Small intestine (tissue), 16 donors: ENCODE results near the gene TSTD2. TPM values are rescaled to one million over a fixed set of nuclear protein-coding genes. Genes with fewer than 3 reads are reported as not detected.

Experiments used
- DNase-seq, 2 donors: peaks; one replicate each; pipeline versions ENCODE4 v3.0.0 to v3.0.0-alpha.2; 2013
- FAIRE-seq: peaks from 2 replicates; lab custom pipeline; 2012; peaks lifted over from hg19 to GRCh38; lab: Jason Lieb, UNC
- H3K27ac ChIP-seq, 3 donors: one replicate each; pipeline ENCODE4 v1.5.1; 2013; ENCODE audit warnings: low read length in 2 of 3, mild to moderate bottlenecking in 2 of 3, control low read depth in 1 of 3, inconsistent platforms in 1 of 3, low read depth in 1 of 3, moderate library complexity in 1 of 3
- H3K27me3 ChIP-seq, 3 donors: one replicate each; pipeline ENCODE4 v1.6.1; 2013; ENCODE audit warnings: low read length in 3 of 3, inconsistent platforms in 1 of 3; ENCODE audit not compliant: control insufficient read depth in 3 of 3, insufficient read depth in 3 of 3
- H3K36me3 ChIP-seq, 3 donors: one replicate each; pipeline ENCODE4 v1.6.1; 2013; ENCODE audit warnings: low read length in 3 of 3, inconsistent platforms in 1 of 3, low read depth in 1 of 3, mild to moderate bottlenecking in 1 of 3, moderate library complexity in 1 of 3; ENCODE audit not compliant: control insufficient read depth in 3 of 3, insufficient read depth in 2 of 3
- H3K4me1 ChIP-seq, 3 donors: one replicate each; pipeline ENCODE4 v1.6.1; 2013; ENCODE audit warnings: low read length in 2 of 3, inconsistent platforms in 1 of 3, low read depth in 1 of 3, mild to moderate bottlenecking in 1 of 3, moderate library complexity in 1 of 3; ENCODE audit not compliant: control insufficient read depth in 3 of 3, insufficient read depth in 2 of 3
- H3K4me3 ChIP-seq, 3 donors: one replicate each; pipeline ENCODE4 v1.5.1; 2013; ENCODE audit warnings: low read length in 3 of 3, control low read depth in 1 of 3, inconsistent platforms in 1 of 3, low read depth in 1 of 3, mild to moderate bottlenecking in 1 of 3, moderate library complexity in 1 of 3
- H3K9me3 ChIP-seq, 2 donors: one replicate each; pipeline ENCODE4 v1.6.1; 2013; ENCODE audit warnings: low read depth in 1 of 2, low read length in 1 of 2; ENCODE audit not compliant: control insufficient read depth in 2 of 2, insufficient read depth in 1 of 2
- WGBS, 3 donors: extraction: QIAGEN DNeasy Blood & Tissue Kit; methylation state at CpG; one replicate each; pipeline ENCODE4 v1.1.7; 2013; 5-methylcytosine and 5-hydroxymethylcytosine counted together
- long read RNA-seq, 10 donors: transcript quantifications; one replicate each; lab custom pipeline, GENCODE V29; 2026
- polyA plus RNA-seq, 4 donors: library from polyadenylated mRNA; stranded (reverse) in 3 of 4; unstranded in 1 of 4; fragments of 200-250 nt in 3 of 4; fragments of 120-200 nt in 1 of 4; gene quantifications; one replicate each; pipeline versions ENCODE4 v1.2.1 to v1.2.3, GENCODE V29; 2013
- donor health status: healthy with polysubstance abuse.
- donor health status: control.
- donor health status: control.
- donor health status: Bipolar disorder and iron deficiency.
- donor health status: healthy.

The TSTD2 gene
- polyA plus RNA-seq = 10 to 100 TPM in 1 of 4 donors, 1 to 10 TPM in 3; 7.2 to 17.4 (median 7.8) TPM
- long read RNA-seq, donor 1, full-length matches to known transcripts = 38 of 45 reads
- long read RNA-seq, donor 1, partial matches to known transcripts = 7 of 45 reads
- long read RNA-seq, donor 1, other reads (novel, unspliced or antisense) = 0 of 45 reads
- long read RNA-seq, donor 2, full-length matches to known transcripts = 6 of 6 reads
- long read RNA-seq, donor 2, partial matches to known transcripts = 0 of 6 reads
- long read RNA-seq, donor 2, other reads (novel, unspliced or antisense) = 0 of 6 reads
- long read RNA-seq, donor 3, transcript TSTD2-205 (1 exons, 3,076 nt) = major isoform, 29 of 29 reads
- long read RNA-seq, donor 3, partial matches to known transcripts = 0 of 29 reads
- long read RNA-seq, donor 3, other reads (novel, unspliced or antisense) = 0 of 29 reads
- long read RNA-seq, donor 4, partial matches to known transcripts = 0 of 1 reads
- long read RNA-seq, donor 4, other reads (novel, unspliced or antisense) = 0 of 1 reads
- long read RNA-seq, donor 5, transcript TSTD2-205 (1 exons, 3,076 nt) = major isoform, 7 of 7 reads
- long read RNA-seq, donor 5, partial matches to known transcripts = 0 of 7 reads
- long read RNA-seq, donor 5, other reads (novel, unspliced or antisense) = 0 of 7 reads
- long read RNA-seq, donor 6, transcript TSTD2-205 (1 exons, 3,076 nt) = major isoform, 15 of 15 reads
- long read RNA-seq, donor 6, partial matches to known transcripts = 0 of 15 reads
- long read RNA-seq, donor 6, other reads (novel, unspliced or antisense) = 0 of 15 reads
- long read RNA-seq, donor 7, full-length matches to known transcripts = 636 of 642 reads
- long read RNA-seq, donor 7, partial matches to known transcripts = 6 of 642 reads
- long read RNA-seq, donor 7, other reads (novel, unspliced or antisense) = 0 of 642 reads
- long read RNA-seq, donor 8, transcript TSTD2-205 (1 exons, 3,076 nt) = major isoform, 9 of 9 reads
- long read RNA-seq, donor 8, partial matches to known transcripts = 0 of 9 reads
- long read RNA-seq, donor 8, other reads (novel, unspliced or antisense) = 0 of 9 reads
- long read RNA-seq, donor 9, partial matches to known transcripts = 0 of 4 reads
- long read RNA-seq, donor 9, other reads (novel, unspliced or antisense) = 0 of 4 reads
- long read RNA-seq, donor 10, full-length matches to known transcripts = 32 of 32 reads
- long read RNA-seq, donor 10, partial matches to known transcripts = 0 of 32 reads
- long read RNA-seq, donor 10, other reads (novel, unspliced or antisense) = 0 of 32 reads

- Histone ChIP-seq H3K27ac (peak within 1 kb of the TSS; percentile 98 to 100 (median 99)), H3K36me3 (peaks cover 0 to 3% (median 0%) of the 10 kb centered on the region in 3 donors), H3K27me3 (no peaks in the 10 kb centered on the region), H3K9me3 (no peaks in the 10 kb centered on the region), H3K4me1 (peaks cover 2 to 16% (median 5%) of the 10 kb centered on the region in 3 donors), H3K4me3 (peak within 1 kb of the TSS; percentile 85 to 94 (median 90))
- peak; percentile 98 to 99 for DNase-seq
- WGBS, 3 donors = 0% methylated on average over 78 to 83 of the region's 83 CpGs
- FAIRE-seq = no peak
These were observed at the start of gene TSTD2, which contains the start of gene NCBP1 for GRCh38 chr9:97632985-97633858. TSS of gene TSTD2 (minus strand) at chr9:97633368. CDS start at chr9:97627562, 5,806 bp downstream. TSS of gene NCBP1 (plus strand) at chr9:97633821. CDS start at chr9:97633882, 61 bp downstream.

- H3K27ac ChIP-seq = no peak overlapping the region
- H3K27me3 ChIP-seq = no peaks in the 10 kb centered on the region
- WGBS, 3 donors = 90 to 100% (median 91%) methylated on average over 1 of the region's 1 CpG
- H3K36me3 ChIP-seq = peaks cover 6 to 20% (median 12%) of the 10 kb centered on the region in 3 donors
- DNase-seq = no peak
- no peaks in the 10 kb centered on the region for H3K4me1 ChIP-seq
- no peaks in the 10 kb centered on the region for H3K9me3 ChIP-seq
- FAIRE-seq = no peak
- H3K4me3 ChIP-seq = no peak overlapping the region
These were observed 49.1 kb upstream of the TSTD2 start for GRCh38 chr9:97682242-97682641.

DNA sequence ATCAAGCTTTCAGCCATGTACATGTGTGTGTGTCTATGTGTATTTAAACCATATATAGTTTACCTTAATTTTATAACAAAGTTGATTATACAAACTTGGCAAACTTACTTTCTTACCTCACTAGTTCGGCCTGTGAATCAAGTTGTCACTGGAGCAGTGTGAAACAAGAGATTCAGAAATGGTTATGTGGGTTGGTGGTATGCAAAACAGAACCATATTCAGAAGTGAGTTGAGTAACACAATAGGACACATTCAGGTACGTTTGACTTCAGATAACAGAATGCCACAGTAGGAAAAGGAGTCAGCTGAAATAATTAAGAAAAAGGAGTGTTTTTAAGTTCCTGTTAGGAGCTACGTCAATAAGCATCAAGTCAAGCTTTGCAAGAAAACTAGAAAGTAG is 42.5 kb upstream of the TSTD2 start:
- DNase-seq = no peak
- no peak for FAIRE-seq
- peaks cover 0 to 13% (median 0%) of the 10 kb centered on the region in 3 donors for H3K4me1 ChIP-seq
- no peak overlapping the region for H3K27ac ChIP-seq
- H3K36me3 ChIP-seq = peaks cover 15 to 23% (median 20%) of the 10 kb centered on the region in 3 donors
- no peaks in the 10 kb centered on the region for H3K27me3 ChIP-seq
- H3K4me3 ChIP-seq = no peak overlapping the region
- WGBS, 3 donors = 67 to 76% (median 75%) methylated on average over 3 of the region's 3 CpGs
- H3K9me3 ChIP-seq = no peaks in the 10 kb centered on the region

- no peak for FAIRE-seq
- H3K4me1 ChIP-seq = peaks cover 0 to 13% (median 0%) of the 10 kb centered on the region in 3 donors
- H3K27me3 ChIP-seq = no peaks in the 10 kb centered on the region
- H3K36me3 ChIP-seq = peaks cover 20 to 27% (median 23%) of the 10 kb centered on the region in 3 donors
- no peak overlapping the region for H3K4me3 ChIP-seq
- WGBS, 3 donors = 50 to 76% (median 54%) methylated on average over 3 of the region's 3 CpGs
- H3K9me3 ChIP-seq = no peaks in the 10 kb centered on the region
- peak in 1 of 2 donors; percentile 32 for DNase-seq
- H3K27ac ChIP-seq = no peak overlapping the region
These were observed 40.8 kb upstream of the TSTD2 start for GRCh38 chr9:97673922-97674321.

DNA sequence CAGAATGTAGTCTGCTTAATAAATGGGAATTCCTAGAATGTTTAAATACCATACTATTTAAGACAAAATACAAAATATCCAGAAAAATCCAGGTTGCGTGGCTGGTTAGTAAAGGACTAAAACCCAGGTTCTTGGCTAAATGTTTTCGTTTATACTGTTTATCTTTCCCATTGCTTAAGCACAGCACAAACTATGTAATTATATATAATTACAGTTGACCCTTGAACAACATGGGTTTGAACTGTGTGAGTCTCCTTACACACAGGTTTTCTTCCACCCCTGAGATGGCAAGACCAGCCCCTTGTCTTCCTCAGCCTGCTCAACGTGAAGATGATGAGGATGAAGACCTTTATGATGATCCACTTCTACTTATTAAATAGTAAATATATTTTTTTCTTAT is 39.2 kb upstream of the TSTD2 start:
- no peak overlapping the region for H3K4me3 ChIP-seq
- H3K27ac ChIP-seq = no peak overlapping the region
- FAIRE-seq = no peak
- no peaks in the 10 kb centered on the region for H3K27me3 ChIP-seq
- peaks cover 18 to 27% (median 27%) of the 10 kb centered on the region in 3 donors for H3K36me3 ChIP-seq
- peaks cover 0 to 13% (median 0%) of the 10 kb centered on the region in 3 donors for H3K4me1 ChIP-seq
- WGBS, 3 donors = 44 to 74% (median 63%) methylated on average over 3 of the region's 3 CpGs
- peak in 1 of 2 donors; percentile 26 for DNase-seq
- H3K9me3 ChIP-seq = no peaks in the 10 kb centered on the region

DNA sequence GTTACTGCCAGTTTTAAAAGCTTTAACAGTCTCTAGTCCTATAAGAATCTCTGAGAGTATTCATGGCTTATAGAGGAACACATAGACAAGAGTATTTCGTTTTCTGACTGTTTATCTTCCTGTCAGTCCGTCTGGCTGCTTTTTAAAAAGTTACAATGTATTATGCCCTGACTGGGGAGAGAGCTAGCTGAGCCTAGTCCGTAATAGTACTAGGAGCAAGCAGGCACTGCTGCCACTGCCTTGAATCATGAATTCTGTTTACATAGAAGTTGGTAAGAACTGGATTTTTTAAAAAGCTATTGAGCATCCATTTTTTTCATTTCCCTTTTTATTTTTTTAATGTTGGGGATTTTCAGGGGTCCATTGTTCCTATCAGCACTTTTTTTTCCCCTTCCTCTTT is 37.4 kb upstream of the TSTD2 start:
- H3K36me3 ChIP-seq = peaks cover 16 to 32% (median 29%) of the 10 kb centered on the region in 3 donors
- 72 to 88% (median 85%) methylated on average over 3 of the region's 3 CpGs for WGBS, 3 donors
- FAIRE-seq (no peak), DNase-seq (no peak)
- H3K27me3 ChIP-seq = no peaks in the 10 kb centered on the region
- peaks cover 0 to 13% (median 0%) of the 10 kb centered on the region in 3 donors for H3K4me1 ChIP-seq
- no peak overlapping the region for H3K4me3 ChIP-seq
- H3K9me3 ChIP-seq = no peaks in the 10 kb centered on the region
- H3K27ac ChIP-seq = no peak overlapping the region

- Histone ChIP-seq H3K27ac (no peak overlapping the region), H3K36me3 (peaks cover 25 to 27% (median 26%) of the 10 kb centered on the region in 3 donors), H3K4me3 (no peak overlapping the region), H3K4me1 (peaks cover 0 to 13% (median 0%) of the 10 kb centered on the region in 3 donors), H3K9me3 (no peaks in the 10 kb centered on the region), H3K27me3 (no peaks in the 10 kb centered on the region)
- FAIRE-seq (no peak), DNase-seq (no peak)
- 95 to 96% (median 96%) methylated on average over 3 of the region's 3 CpGs for WGBS, 3 donors
These were observed 35.3 kb upstream of the TSTD2 start for GRCh38 chr9:97668485-97668884.
